HG02759 (cell line): Measurements from ENCODE around the gene DHRSX.
A peak's percentile ranks its signal among the peaks of the same experiment; 100 is the strongest.
"Not testable (repeated sequence)": the region's sequence is repeated elsewhere in the genome, so short reads cannot be mapped to it uniquely, and the experiment has no call there.

ENCODE experiments used
- ATAC-seq: cut with Tn5 transposase; IDR thresholded peaks from one replicate; pipeline ENCODE4 v1.9.1; 2021; ENCODE audit warnings: mild to moderate bottlenecking, moderate library complexity; ENCODE audit not compliant: unreplicated experiment

The DHRSX gene

GRCh38 chrX:2500091-2500802, 529 bp downstream of the DHRSX start:
- ATAC-seq, result peak; percentile 53

GRCh38 chrX:2499507-2499906, 1.3 kb downstream of the DHRSX start:
- no peak for ATAC-seq

GRCh38 chrX:2498781-2499302, 1.9 kb downstream of the DHRSX start:
- ATAC-seq, result no peak

GRCh38 chrX:2497961-2498780, 2.6 kb downstream of the DHRSX start:
- ATAC-seq, result no peak

GRCh38 chrX:2495595-2495994, 5.2 kb downstream of the DHRSX start:
- no peak for ATAC-seq

- ATAC-seq, result no peak
Measured at GRCh38 chrX:2492531-2493218, 8.1 kb downstream of the DHRSX start.

GRCh38 chrX:2490634-2491033, 10.1 kb downstream of the DHRSX start:
- no peak for ATAC-seq

GRCh38 chrX:2489446-2490445, 11.0 kb downstream of the DHRSX start:
- ATAC-seq, result no peak

GRCh38 chrX:2488621-2489285, 12.0 kb downstream of the DHRSX start:
- ATAC-seq, result no peak

GRCh38 chrX:2487366-2487765, 13.4 kb downstream of the DHRSX start:
- no peak for ATAC-seq

- no peak for ATAC-seq
Measured at GRCh38 chrX:2486476-2487133, 14.2 kb downstream of the DHRSX start.

GRCh38 chrX:2485789-2486345, 14.9 kb downstream of the DHRSX start:
- no peak for ATAC-seq

GRCh38 chrX:2484721-2485648, 15.8 kb downstream of the DHRSX start:
- no peak for ATAC-seq

GRCh38 chrX:2484256-2484655, 16.5 kb downstream of the DHRSX start:
- no peak for ATAC-seq

- ATAC-seq, result no peak
Measured at GRCh38 chrX:2483398-2484060, 17.2 kb downstream of the DHRSX start.

GRCh38 chrX:2481597-2481996, 19.2 kb downstream of the DHRSX start:
- ATAC-seq, result not testable (repeated sequence)

- not testable (repeated sequence) for ATAC-seq
Measured at GRCh38 chrX:2479982-2480381, 20.8 kb downstream of the DHRSX start.
